Stimulated activated CD4-positive, alpha-beta T cell treated with anti-CD3 and anti-CD28 coated beads, Interleukin-1b, Interleukin-23, amount 100 ng/mL, for 4 hours (primary cell): ENCODE data around the gene TMEM245.

Experiments
- DNase-seq, 2 donors: peaks; one replicate each; pipeline ENCODE4 v3.0.0-alpha.2; 2020; ENCODE audit warnings: low read depth in 2 of 2

The TMEM245 gene

GRCh38 chr9:109101810-109102209, 17.9 kb downstream of the TMEM245 start:
- no peak for DNase-seq

- DNase-seq, result no peak
These were observed 18.5 kb downstream of the TMEM245 start for GRCh38 chr9:109101202-109101595.

GRCh38 chr9:109100543-109101201, 19.1 kb downstream of the TMEM245 start:
- DNase-seq, result no peak

- no peak for DNase-seq
These were observed 20.8 kb downstream of the TMEM245 start for GRCh38 chr9:109098960-109099308.

- DNase-seq, result no peak
These were observed 21.4 kb downstream of the TMEM245 start for GRCh38 chr9:109098171-109098959.

GRCh38 chr9:109097146-109097545, 22.6 kb downstream of the TMEM245 start:
- DNase-seq, result no peak

- DNase-seq, result no peak
These were observed 24.4 kb downstream of the TMEM245 start for GRCh38 chr9:109095321-109095720.

GRCh38 chr9:109094268-109094667, 25.5 kb downstream of the TMEM245 start:
- DNase-seq, result no peak

- DNase-seq, result no peak
These were observed 27.2 kb downstream of the TMEM245 start for GRCh38 chr9:109092587-109092986.

- DNase-seq, result no peak
These were observed 27.6 kb downstream of the TMEM245 start for GRCh38 chr9:109092051-109092580.

- no peak for DNase-seq
These were observed 31.5 kb downstream of the TMEM245 start for GRCh38 chr9:109088221-109088620.

- DNase-seq, result no peak
These were observed 32.0 kb downstream of the TMEM245 start for GRCh38 chr9:109087795-109088194.

GRCh38 chr9:109086221-109086620, 33.5 kb downstream of the TMEM245 start:
- no peak for DNase-seq

- no peak for DNase-seq
These were observed 34.2 kb downstream of the TMEM245 start for GRCh38 chr9:109085510-109085909.

- DNase-seq, result no peak
These were observed 35.8 kb downstream of the TMEM245 start for GRCh38 chr9:109083813-109084405.

- no peak for DNase-seq
These were observed 36.6 kb downstream of the TMEM245 start for GRCh38 chr9:109083141-109083540.

- no peak for DNase-seq
These were observed 37.6 kb downstream of the TMEM245 start for GRCh38 chr9:109082091-109082620.

GRCh38 chr9:109074236-109074889, 45.4 kb downstream of the TMEM245 start:
- DNase-seq, result no peak

- DNase-seq, result no peak
These were observed 46.8 kb downstream of the TMEM245 start for GRCh38 chr9:109072821-109073435.

- no peak for DNase-seq
These were observed 47.5 kb downstream of the TMEM245 start for GRCh38 chr9:109072133-109072692.

GRCh38 chr9:109068764-109069163, 51.0 kb downstream of the TMEM245 start:
- no peak for DNase-seq
